HepG2 (cell line): ENCODE measurements around the gene PLIN4. TPM values are rescaled to one million over a fixed set of nuclear protein-coding genes. Genes with fewer than 3 reads are reported as not detected.
A peak's percentile ranks its signal among the peaks of the same experiment; 100 is the strongest.

Experiments
- ATRX ChIP-seq: sonication (generic); formaldehyde crosslinking; IDR thresholded peaks from 2 replicates; pipeline ENCODE4 v1.4.0; 2020; ENCODE audit warnings: missing genetic modification reagents, borderline replicate concordance
- CREM ChIP-seq, 2 experiments: sonication (generic) in 1 of 2; formaldehyde crosslinking in 1 of 2; IDR thresholded peaks; 2 replicates each; pipeline versions ENCODE4 v1.4.0 to v1.6.1; 2016 to 2020; ENCODE audit warnings: antibody characterized with exemption in 1 of 2, mild to moderate bottlenecking in 1 of 2, missing genetic modification reagents in 1 of 2
- DNMT1 ChIP-seq: sonication (generic); formaldehyde crosslinking; IDR thresholded peaks from 2 replicates; pipeline ENCODE4 v1.5.1; 2020; ENCODE audit warnings: mild to moderate bottlenecking, missing genetic modification reagents
- FLYWCH1 ChIP-seq: sonication (generic); formaldehyde crosslinking; IDR thresholded peaks from 2 replicates; pipeline ENCODE4 v1.8.1; 2023; ENCODE audit warnings: mild to moderate bottlenecking, missing genetic modification reagents
- FOSL2 ChIP-seq: sonication (generic); formaldehyde crosslinking; IDR thresholded peaks from 2 replicates; pipeline ENCODE4 v1.4.0; 2020; ENCODE audit warnings: missing genetic modification reagents
- GMEB2 ChIP-seq: IDR thresholded peaks from 2 replicates; pipeline ENCODE4 v1.6.1; 2016; ENCODE audit warnings: missing biosample characterization, missing genetic modification reagents, low read depth
- HNF4A ChIP-seq: sonication (generic); formaldehyde crosslinking; IDR thresholded peaks from 2 replicates; pipeline ENCODE4 v1.4.0; 2020; ENCODE audit warnings: missing genetic modification reagents
- HNRNPUL1 ChIP-seq: fragments of 200-400 bp; formaldehyde crosslinking; IDR thresholded peaks from 2 replicates; pipeline ENCODE4 v1.6.1; 2017; ENCODE audit warnings: low read depth, mild to moderate bottlenecking, low read length, moderate library complexity
- KLF9 ChIP-seq: IDR thresholded peaks from 2 replicates; pipeline ENCODE4 v1.6.1; 2016; ENCODE audit warnings: low read depth
- NFYB ChIP-seq: sonication (generic); formaldehyde crosslinking; IDR thresholded peaks from 2 replicates; pipeline ENCODE4 v1.4.0; 2020; ENCODE audit warnings: missing genetic modification reagents
- NR1H2 ChIP-seq: sonication (generic); formaldehyde crosslinking; IDR thresholded peaks from 2 replicates; pipeline ENCODE4 v1.8.1; 2022; ENCODE audit warnings: low read depth, missing genetic modification reagents, borderline replicate concordance
- SOX5 ChIP-seq: IDR thresholded peaks from 2 replicates; pipeline ENCODE4 v1.6.1; 2016; ENCODE audit warnings: borderline replicate concordance
- TCF7 ChIP-seq: sonication (generic); IDR thresholded peaks from 2 replicates; pipeline ENCODE4 v1.6.1; 2016; ENCODE audit warnings: antibody characterized with exemption, low read depth
- TSC22D2 ChIP-seq: sonication (generic); formaldehyde crosslinking; IDR thresholded peaks from 2 replicates; pipeline ENCODE4 v1.5.1; 2020; ENCODE audit warnings: missing genetic modification reagents, mild to moderate bottlenecking, borderline replicate concordance
- ZMYM4 ChIP-seq: sonication (generic); formaldehyde crosslinking; IDR thresholded peaks from 2 replicates; pipeline ENCODE4 v1.8.1; 2023; ENCODE audit warnings: mild to moderate bottlenecking, missing genetic modification reagents
- ZNF263 ChIP-seq: sonication (generic); formaldehyde crosslinking; IDR thresholded peaks from 2 replicates; pipeline ENCODE4 v1.4.0; 2020; ENCODE audit warnings: missing genetic modification reagents
- ZNF367 ChIP-seq: sonication (generic); formaldehyde crosslinking; IDR thresholded peaks from 2 replicates; pipeline ENCODE4 v1.4.0; 2020; ENCODE audit warnings: missing genetic modification reagents, borderline replicate concordance
- ZNF430 ChIP-seq: sonication (generic); formaldehyde crosslinking; IDR thresholded peaks from 2 replicates; pipeline ENCODE4 v1.9.0; 2021; ENCODE audit warnings: mild to moderate bottlenecking, missing genetic modification reagents
- polyA plus RNA-seq, 8 experiments: library from polyadenylated mRNA; depleted of rRNA in 3 of 8; stranded (reverse) in 7 of 8; unstranded in 1 of 8; fragments of >200 nt; fragmentation: Illumina TruSeq in 4 of 8; extraction: Trizol in 4 of 8; gene quantifications; 2 replicates each; pipeline versions ENCODE4 v1.2.1 to v1.2.3, GENCODE V29; 2011 to 2016; ENCODE audit warnings: low read depth in 4 of 8, missing spikeins in 1 of 8, mixed read lengths in 1 of 8; ENCODE audit not compliant: insufficient read depth in 1 of 8
- total RNA-seq, 5 experiments: library from RNA; depleted of rRNA; stranded (reverse); fragments of >200 nt; fragmentation: Illumina TruSeq; extraction: Trizol; gene quantifications; 2 replicates each; pipeline ENCODE4 v1.2.3, GENCODE V29; 2016; ENCODE audit warnings: low read depth in 1 of 5
- TF ChIP-seq, protein P1 (sequence below), 2 experiments: sonication (generic) in 1 of 2; formaldehyde crosslinking in 1 of 2; IDR thresholded peaks; 2 replicates each; pipeline versions ENCODE4 v1.4.0 to v1.6.1; 2016 to 2020; ENCODE audit warnings: borderline replicate concordance in 1 of 2, low read depth in 1 of 2, mild to moderate bottlenecking in 1 of 2, missing genetic modification reagents in 1 of 2
- TF ChIP-seq, protein P2 (sequence below): IDR thresholded peaks from 2 replicates; pipeline ENCODE4 v1.6.1; 2016; ENCODE audit warnings: low read depth, control low read depth
- TF ChIP-seq, protein P3 (sequence below): sonication (generic); formaldehyde crosslinking; IDR thresholded peaks from 2 replicates; pipeline ENCODE4 v1.5.0; 2020; ENCODE audit warnings: mild to moderate bottlenecking, missing genetic modification reagents

PLIN4 gene
- total and polyA plus RNA-seq, 2 of the 13 experiments (the other 11 are each of a cell fraction or from before 2014, with no cell fraction given) = 1.1 to 1.3 TPM

GRCh38 chr19:4534836-4535658 lies 16.8 kb upstream of the PLIN4 start, which contains the start of gene PLIN5 (continued):
- TF ChIP-seq, protein P1, sequence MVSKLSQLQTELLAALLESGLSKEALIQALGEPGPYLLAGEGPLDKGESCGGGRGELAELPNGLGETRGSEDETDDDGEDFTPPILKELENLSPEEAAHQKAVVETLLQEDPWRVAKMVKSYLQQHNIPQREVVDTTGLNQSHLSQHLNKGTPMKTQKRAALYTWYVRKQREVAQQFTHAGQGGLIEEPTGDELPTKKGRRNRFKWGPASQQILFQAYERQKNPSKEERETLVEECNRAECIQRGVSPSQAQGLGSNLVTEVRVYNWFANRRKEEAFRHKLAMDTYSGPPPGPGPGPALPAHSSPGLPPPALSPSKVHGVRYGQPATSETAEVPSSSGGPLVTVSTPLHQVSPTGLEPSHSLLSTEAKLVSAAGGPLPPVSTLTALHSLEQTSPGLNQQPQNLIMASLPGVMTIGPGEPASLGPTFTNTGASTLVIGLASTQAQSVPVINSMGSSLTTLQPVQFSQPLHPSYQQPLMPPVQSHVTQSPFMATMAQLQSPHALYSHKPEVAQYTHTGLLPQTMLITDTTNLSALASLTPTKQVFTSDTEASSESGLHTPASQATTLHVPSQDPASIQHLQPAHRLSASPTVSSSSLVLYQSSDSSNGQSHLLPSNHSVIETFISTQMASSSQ (IDR thresholded peaks at IDR 0.05; ENCODE audit: low read depth) = no peak
- TF ChIP-seq, protein P1 (CRISPR knock-in tag; IDR thresholded peaks at IDR 0.05; ENCODE audit: borderline replicate concordance) = no peak
- TF ChIP-seq HNF4A (CRISPR knock-in tag) (no peak), CREM (IDR thresholded peaks at IDR 0.05) (no peak), CREM (CRISPR knock-in tag; IDR thresholded peaks at IDR 0.05) (no peak), ZNF263 (CRISPR knock-in tag) (no peak), KLF9 (CRISPR knock-in tag) (peak; percentile 95; the same call in 1 of the 2 replicates), FLYWCH1 (no peak), DNMT1 (CRISPR knock-in tag) (no peak), NR1H2 (CRISPR knock-in tag) (no peak), HNRNPUL1 (no peak), SOX5 (CRISPR knock-in tag) (no peak), ZNF367 (CRISPR knock-in tag) (no peak), FOSL2 (CRISPR knock-in tag) (0 out of 2 replicates have a peak, but pooled peaks have one; percentile 9), TCF7 (no peak), GMEB2 (CRISPR knock-in tag) (no peak), TSC22D2 (CRISPR knock-in tag) (no peak), ZMYM4 (peak; percentile 59), ATRX (CRISPR knock-in tag) (no peak), NFYB (CRISPR knock-in tag) (peak; percentile 84), ZNF430 (no peak)
- TF ChIP-seq, protein P2, sequence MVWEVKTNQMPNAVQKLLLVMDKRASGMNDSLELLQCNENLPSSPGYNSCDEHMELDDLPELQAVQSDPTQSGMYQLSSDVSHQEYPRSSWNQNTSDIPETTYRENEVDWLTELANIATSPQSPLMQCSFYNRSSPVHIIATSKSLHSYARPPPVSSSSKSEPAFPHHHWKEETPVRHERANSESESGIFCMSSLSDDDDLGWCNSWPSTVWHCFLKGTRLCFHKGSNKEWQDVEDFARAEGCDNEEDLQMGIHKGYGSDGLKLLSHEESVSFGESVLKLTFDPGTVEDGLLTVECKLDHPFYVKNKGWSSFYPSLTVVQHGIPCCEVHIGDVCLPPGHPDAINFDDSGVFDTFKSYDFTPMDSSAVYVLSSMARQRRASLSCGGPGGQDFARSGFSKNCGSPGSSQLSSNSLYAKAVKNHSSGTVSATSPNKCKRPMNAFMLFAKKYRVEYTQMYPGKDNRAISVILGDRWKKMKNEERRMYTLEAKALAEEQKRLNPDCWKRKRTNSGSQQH (CRISPR knock-in tag) = no peak
- TF ChIP-seq, protein P3, sequence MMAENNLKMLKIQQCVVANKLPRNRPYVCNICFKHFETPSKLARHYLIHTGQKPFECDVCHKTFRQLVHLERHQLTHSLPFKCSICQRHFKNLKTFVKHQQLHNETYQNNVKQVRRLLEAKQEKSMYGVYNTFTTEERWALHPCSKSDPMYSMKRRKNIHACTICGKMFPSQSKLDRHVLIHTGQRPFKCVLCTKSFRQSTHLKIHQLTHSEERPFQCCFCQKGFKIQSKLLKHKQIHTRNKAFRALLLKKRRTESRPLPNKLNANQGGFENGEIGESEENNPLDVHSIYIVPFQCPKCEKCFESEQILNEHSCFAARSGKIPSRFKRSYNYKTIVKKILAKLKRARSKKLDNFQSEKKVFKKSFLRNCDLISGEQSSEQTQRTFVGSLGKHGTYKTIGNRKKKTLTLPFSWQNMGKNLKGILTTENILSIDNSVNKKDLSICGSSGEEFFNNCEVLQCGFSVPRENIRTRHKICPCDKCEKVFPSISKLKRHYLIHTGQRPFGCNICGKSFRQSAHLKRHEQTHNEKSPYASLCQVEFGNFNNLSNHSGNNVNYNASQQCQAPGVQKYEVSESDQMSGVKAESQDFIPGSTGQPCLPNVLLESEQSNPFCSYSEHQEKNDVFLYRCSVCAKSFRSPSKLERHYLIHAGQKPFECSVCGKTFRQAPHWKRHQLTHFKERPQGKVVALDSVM (CRISPR knock-in tag) = no peak
